Immature natural killer cell (primary cell): Measurements from ENCODE around the gene PHF12. TPM values are rescaled to one million over a fixed set of nuclear protein-coding genes. Genes with fewer than 3 reads are reported as not detected.

Experiments
- DNase-seq, 3 donors: peaks; one replicate each; pipeline ENCODE4 v3.0.0; 2022; ENCODE audit warnings: mixed read lengths in 1 of 3
- H3K27ac Mint-ChIP-seq, 6 donors: one replicate each; pipeline ENCODE4 v1.8.0; 2020; ENCODE audit warnings: mixed read lengths in 6 of 6, mild to moderate bottlenecking in 5 of 6, inconsistent platforms in 4 of 6, moderate library complexity in 3 of 6
- H3K27me3 Mint-ChIP-seq, 3 donors: one replicate each; pipeline ENCODE4 v1.8.0; 2020 to 2021; ENCODE audit warnings: low read depth in 3 of 3, mild to moderate bottlenecking in 3 of 3, mixed read lengths in 3 of 3, moderate library complexity in 3 of 3, inconsistent platforms in 1 of 3
- H3K36me3 Mint-ChIP-seq, 3 donors: one replicate each; pipeline ENCODE4 v1.8.0; 2020; ENCODE audit warnings: mixed read lengths in 3 of 3, inconsistent platforms in 2 of 3, mild to moderate bottlenecking in 2 of 3
- H3K4me1 Mint-ChIP-seq, 2 donors: one replicate each; pipeline ENCODE4 v1.8.0; 2020; ENCODE audit warnings: inconsistent platforms in 2 of 2, mild to moderate bottlenecking in 2 of 2, mixed read lengths in 2 of 2, moderate library complexity in 1 of 2
- H3K4me3 Mint-ChIP-seq, 5 donors: one replicate each; pipeline ENCODE4 v1.8.0; 2020; ENCODE audit warnings: mild to moderate bottlenecking in 5 of 5, mixed read lengths in 5 of 5, inconsistent platforms in 3 of 5, moderate library complexity in 3 of 5
- H3K9me3 Mint-ChIP-seq, 6 donors: one replicate each; pipeline ENCODE4 v1.8.0; 2020; ENCODE audit warnings: mild to moderate bottlenecking in 6 of 6, mixed read lengths in 6 of 6, inconsistent platforms in 4 of 6, moderate library complexity in 3 of 6
- polyA plus RNA-seq, 3 donors: library from polyadenylated mRNA; unstranded; fragments of 300-500 nt; fragmentation: Illumina TruSeq; gene quantifications; one replicate each; pipeline ENCODE4 v1.2.3, GENCODE V29; 2021

The PHF12 gene
- polyA plus RNA-seq, 3 donors from 2014 or later, result 1.2 to 15.3 (median 3.9) TPM

DNA sequence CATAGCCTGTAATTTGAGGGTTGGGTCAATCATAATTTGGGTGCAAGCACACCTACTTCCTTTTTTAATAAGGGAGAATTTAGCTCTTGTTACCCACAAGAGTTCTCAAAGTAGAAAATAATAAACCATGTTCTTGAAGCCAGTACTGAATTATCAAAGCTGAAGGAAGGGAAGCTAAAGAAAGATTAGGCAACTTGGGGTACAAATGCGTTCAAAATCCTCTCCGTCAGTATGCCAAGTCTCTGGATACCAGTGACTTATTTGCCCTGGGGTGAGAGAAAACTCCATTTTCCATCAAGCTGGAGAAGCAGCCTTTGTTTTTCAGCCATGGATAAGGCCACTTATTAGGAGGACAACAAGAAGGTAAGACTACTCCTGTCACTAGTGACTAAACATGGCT is 25.0 kb downstream of the PHF12 start:
- no peak for DNase-seq
- peak overlapping the region; percentile 95 to 99 (median 97) for H3K27ac Mint-ChIP-seq
- H3K36me3 Mint-ChIP-seq, result peaks cover 16 to 33% (median 27%) of the 10 kb centered on the region in 3 donors
- no peaks in the 10 kb centered on the region for H3K9me3 Mint-ChIP-seq
- H3K4me3 Mint-ChIP-seq, result peak overlapping the region; percentile 57 to 79 (median 69)
- H3K4me1 Mint-ChIP-seq, result peaks cover 66 to 80% of the 10 kb centered on the region in 2 donors
- H3K27me3 Mint-ChIP-seq, result peaks cover 3 to 13% (median 7%) of the 10 kb centered on the region in 3 donors

DNA sequence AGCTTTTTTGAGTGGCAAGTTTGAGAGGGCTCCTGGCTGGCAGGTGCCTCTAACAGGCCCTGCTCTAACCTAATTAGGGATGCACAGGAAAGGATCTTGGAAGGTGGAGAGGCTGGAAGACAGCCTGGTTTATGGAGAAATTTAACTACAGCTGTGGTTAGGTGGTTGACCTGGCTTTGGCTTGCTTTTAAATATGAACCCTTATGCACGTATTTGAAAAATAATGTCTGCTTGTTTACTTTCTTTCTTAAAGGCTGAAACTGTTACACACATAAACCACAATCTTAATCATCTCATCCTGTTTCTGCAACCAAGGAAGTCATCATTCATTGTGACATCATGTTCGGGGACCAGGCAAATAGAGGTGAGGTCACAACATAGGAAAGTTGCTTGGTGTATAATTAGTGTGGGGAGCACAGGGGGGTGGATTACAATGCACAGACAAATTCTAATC is 25.4 kb downstream of the PHF12 start:
- H3K4me3 Mint-ChIP-seq, result peak overlapping the region; percentile 57 to 79 (median 69)
- H3K9me3 Mint-ChIP-seq, result no peaks in the 10 kb centered on the region
- peak overlapping the region; percentile 95 to 99 (median 97) for H3K27ac Mint-ChIP-seq
- peaks cover 18 to 35% (median 29%) of the 10 kb centered on the region in 3 donors for H3K36me3 Mint-ChIP-seq
- H3K4me1 Mint-ChIP-seq, result peaks cover 66 to 80% of the 10 kb centered on the region in 2 donors
- peak; percentile 88 to 89 (median 89) for DNase-seq
- H3K27me3 Mint-ChIP-seq, result peaks cover 3 to 13% (median 7%) of the 10 kb centered on the region in 3 donors

DNA sequence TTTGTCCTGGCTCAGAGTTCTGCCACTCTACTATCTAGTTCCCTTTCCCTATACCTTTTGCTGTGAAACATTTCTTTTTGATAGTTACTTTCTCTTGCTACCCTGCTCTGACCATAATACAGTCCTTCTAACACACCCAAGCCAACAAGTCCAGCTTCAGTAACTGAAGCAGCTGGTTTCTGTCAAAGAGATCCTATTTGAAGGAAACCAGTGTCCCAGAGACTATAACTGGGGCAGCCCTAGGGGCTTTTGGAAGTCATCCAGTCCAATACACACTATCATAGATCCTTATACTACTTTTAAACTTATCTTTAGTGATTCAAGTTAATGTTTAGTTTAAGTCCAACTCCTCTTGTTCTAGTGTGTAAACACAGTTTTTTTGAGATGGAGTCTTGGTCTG is 31.1 kb downstream of the PHF12 start:
- Mint-ChIP-seq H3K36me3 (peaks cover 27 to 69% (median 44%) of the 10 kb centered on the region in 3 donors), H3K27ac (peak overlapping the region; percentile 2 to 79 (median 34)), H3K4me3 (no peak overlapping the region), H3K4me1 (peaks cover 29 to 41% of the 10 kb centered on the region in 2 donors), H3K9me3 (no peaks in the 10 kb centered on the region), H3K27me3 (peaks cover 0 to 4% (median 3%) of the 10 kb centered on the region in 3 donors)
- DNase-seq, result no peak

DNA sequence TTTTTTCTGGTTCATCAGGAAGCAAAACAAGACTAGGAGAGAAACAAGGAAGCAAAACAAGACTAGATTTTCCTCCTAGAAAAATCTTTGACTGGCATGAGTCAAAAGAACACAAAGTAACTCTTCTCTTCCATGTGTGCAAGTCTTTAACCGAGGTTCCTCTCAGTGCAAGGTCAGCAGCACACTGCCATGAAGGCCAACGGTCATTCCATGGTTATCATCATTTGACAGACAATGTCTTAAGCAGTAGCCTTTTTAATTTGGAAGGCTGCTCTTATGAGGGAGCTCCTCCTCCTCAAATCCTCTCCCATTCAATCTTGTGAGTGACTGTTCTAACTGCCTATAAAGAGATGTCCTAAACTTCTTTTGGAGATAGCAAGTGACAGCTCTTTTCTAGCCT is 33.0 kb downstream of the PHF12 start:
- no peak for DNase-seq
- Mint-ChIP-seq H3K9me3 (no peaks in the 10 kb centered on the region), H3K27ac (peak overlapping the region in 5 of 6 donors; percentile 46 to 87 (median 65)), H3K36me3 (peaks cover 29 to 69% (median 47%) of the 10 kb centered on the region in 3 donors), H3K4me3 (no peak overlapping the region), H3K4me1 (peaks cover 10 to 22% of the 10 kb centered on the region in 2 donors), H3K27me3 (peaks cover 0 to 3% (median 2%) of the 10 kb centered on the region in 3 donors)

DNA sequence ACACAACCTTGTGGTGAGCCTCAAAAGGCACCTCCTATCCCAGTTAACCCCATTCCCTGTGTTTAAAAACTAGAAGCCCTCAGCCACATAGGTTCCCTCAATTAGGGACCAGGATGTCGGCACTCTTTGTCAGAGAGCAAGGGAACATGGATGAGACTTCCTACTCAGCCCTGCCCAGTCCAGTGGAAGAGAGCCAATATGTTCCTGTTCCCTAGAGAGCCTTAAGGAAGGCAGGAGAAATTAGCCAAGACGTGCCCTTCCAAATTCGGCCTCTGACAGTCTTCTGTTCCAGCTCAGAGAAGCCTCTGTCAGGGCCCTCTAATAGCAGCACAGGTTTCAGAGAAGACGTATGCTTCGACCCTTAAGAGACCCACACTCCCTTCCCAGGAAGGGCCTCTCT is 33.9 kb downstream of the PHF12 start:
- Mint-ChIP-seq H3K27ac (peak overlapping the region in 3 of 6 donors; percentile 2 to 64 (median 21)), H3K27me3 (peaks cover 0 to 6% (median under 1%) of the 10 kb centered on the region in 3 donors), H3K9me3 (no peaks in the 10 kb centered on the region), H3K4me3 (no peak overlapping the region), H3K36me3 (peaks cover 23 to 70% (median 45%) of the 10 kb centered on the region in 3 donors), H3K4me1 (peaks cover 5 to 13% of the 10 kb centered on the region in 2 donors)
- no peak for DNase-seq

DNA sequence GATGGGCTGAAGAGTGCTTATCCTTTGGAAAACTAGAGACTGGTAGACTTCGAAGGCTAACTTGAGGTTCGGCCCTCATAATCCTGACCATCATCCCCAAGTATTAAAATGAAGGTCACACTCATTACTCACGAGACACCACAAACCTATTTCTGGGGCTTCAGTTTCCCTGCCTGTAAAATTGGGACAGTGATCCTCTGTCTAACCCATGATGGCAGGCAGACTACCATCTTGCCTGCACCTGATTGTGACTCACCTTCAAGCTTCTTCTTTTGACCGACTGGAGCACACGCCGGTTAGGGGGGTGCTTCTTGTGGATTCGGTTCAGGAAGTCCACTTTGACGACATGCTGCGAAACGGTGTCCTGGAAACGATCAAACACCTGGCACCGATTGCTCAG is 34.3 kb downstream of the PHF12 start:
- DNase-seq, result no peak
- Mint-ChIP-seq H3K27ac (peak overlapping the region in 4 of 6 donors; percentile 57 to 74 (median 64)), H3K4me3 (no peak overlapping the region), H3K9me3 (no peaks in the 10 kb centered on the region), H3K36me3 (peaks cover 23 to 72% (median 44%) of the 10 kb centered on the region in 3 donors), H3K27me3 (peaks cover 0 to 6% (median 0%) of the 10 kb centered on the region in 3 donors), H3K4me1 (peaks cover 4 to 11% of the 10 kb centered on the region in 2 donors)

DNA sequence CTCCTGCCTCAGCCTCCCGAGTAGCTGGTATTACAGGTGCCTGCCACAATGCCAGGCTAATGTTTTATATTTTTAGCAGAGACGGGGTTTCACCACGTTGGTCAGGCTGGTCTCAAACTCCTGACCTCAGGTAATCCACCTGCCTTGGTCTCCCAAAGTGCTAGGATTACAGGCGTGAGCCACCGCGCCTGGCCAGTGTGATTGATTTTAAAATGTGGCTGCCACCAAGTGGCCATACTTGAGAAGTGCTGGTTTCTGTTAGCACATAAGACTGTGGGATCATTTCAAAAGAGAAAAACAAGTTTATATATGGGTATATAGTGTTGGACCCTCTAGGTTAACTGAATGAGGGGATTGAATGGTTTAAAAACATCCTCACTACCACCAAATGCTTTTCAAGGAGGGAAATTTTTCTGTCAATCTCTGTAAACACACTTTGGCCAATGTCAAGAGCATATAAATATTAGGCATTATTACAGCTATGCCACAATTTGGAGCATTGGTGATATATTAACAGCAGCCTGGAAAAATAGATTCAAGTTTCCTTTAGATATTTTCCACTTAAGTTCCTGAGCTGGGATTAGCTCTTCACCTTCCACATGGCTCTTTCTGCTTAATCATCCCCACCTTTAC is 34.9 kb downstream of the PHF12 start:
- peaks cover 4 to 7% of the 10 kb centered on the region in 2 donors for H3K4me1 Mint-ChIP-seq
- peaks cover 0 to 6% (median 0%) of the 10 kb centered on the region in 3 donors for H3K27me3 Mint-ChIP-seq
- peak; percentile 32 to 49 (median 37) for DNase-seq
- no peaks in the 10 kb centered on the region for H3K9me3 Mint-ChIP-seq
- peaks cover 18 to 66% (median 40%) of the 10 kb centered on the region in 3 donors for H3K36me3 Mint-ChIP-seq
- no peak overlapping the region for H3K4me3 Mint-ChIP-seq
- H3K27ac Mint-ChIP-seq, result peak overlapping the region; percentile 57 to 87 (median 80)

DNA sequence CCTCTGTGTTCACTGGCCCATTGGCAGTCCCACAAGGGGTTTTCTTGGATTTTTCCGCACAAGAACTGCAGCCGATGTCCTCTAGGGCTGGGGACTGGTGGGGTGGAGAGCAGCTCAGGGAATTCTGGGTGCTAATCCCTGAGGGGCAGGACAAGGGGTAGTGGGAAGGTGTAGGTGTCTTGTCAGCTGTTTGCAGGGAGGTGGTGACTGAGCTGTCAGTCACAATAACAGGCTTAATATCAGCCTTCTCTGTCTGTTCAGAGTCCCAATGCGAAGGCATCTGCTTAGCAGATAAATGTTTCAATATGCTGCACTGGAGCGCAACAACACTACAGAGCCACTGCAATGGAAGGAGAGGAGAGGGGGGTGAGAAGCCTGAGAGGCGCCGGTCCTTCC is 38.4 kb downstream of the PHF12 start:
- Mint-ChIP-seq H3K27me3 (peaks cover 0 to 6% (median 0%) of the 10 kb centered on the region in 3 donors), H3K4me3 (no peak overlapping the region), H3K36me3 (peaks cover 21 to 63% (median 33%) of the 10 kb centered on the region in 3 donors), H3K27ac (no peak overlapping the region), H3K9me3 (no peaks in the 10 kb centered on the region), H3K4me1 (peaks cover 3 to 6% of the 10 kb centered on the region in 2 donors)
- no peak for DNase-seq

DNA sequence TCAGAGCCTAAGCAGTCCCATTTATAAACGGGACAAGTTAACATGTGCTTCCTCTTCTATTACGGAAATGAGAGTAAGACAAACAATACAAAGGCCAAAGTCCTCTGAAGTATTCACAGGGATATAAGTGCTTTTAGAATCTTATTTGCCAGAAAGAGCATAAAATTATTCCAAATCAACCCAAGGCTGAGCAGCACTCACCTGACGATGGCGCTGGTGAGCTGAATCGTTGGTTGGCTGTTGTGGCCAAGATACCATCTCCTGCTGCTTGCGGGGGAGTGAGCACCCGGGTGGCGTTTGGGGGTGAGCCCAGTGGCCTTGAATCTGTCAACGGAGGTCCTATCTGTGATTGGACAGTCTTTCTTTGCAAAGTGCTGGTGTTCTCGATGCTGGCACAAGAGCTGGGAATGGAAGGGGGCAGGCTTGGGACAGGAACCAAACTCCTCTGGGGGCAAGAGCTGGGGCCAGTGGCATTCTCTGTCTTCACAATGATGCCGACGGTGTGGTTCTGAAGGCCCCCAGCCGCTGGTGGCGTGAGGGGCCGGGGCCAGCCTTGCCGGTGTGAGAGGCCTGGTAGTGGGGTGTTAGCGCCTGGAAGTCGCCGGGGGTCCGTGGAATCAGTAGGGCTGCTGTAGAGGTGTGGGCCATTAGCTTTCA is 38.9 kb downstream of the PHF12 start:
- Mint-ChIP-seq H3K9me3 (no peaks in the 10 kb centered on the region), H3K27ac (peak overlapping the region in 2 of 6 donors; percentile 14 to 19), H3K27me3 (peaks cover 0 to 6% (median 2%) of the 10 kb centered on the region in 3 donors), H3K4me3 (no peak overlapping the region), H3K4me1 (peaks cover 3 to 6% of the 10 kb centered on the region in 2 donors), H3K36me3 (peaks cover 21 to 66% (median 30%) of the 10 kb centered on the region in 3 donors)
- no peak for DNase-seq

DNA sequence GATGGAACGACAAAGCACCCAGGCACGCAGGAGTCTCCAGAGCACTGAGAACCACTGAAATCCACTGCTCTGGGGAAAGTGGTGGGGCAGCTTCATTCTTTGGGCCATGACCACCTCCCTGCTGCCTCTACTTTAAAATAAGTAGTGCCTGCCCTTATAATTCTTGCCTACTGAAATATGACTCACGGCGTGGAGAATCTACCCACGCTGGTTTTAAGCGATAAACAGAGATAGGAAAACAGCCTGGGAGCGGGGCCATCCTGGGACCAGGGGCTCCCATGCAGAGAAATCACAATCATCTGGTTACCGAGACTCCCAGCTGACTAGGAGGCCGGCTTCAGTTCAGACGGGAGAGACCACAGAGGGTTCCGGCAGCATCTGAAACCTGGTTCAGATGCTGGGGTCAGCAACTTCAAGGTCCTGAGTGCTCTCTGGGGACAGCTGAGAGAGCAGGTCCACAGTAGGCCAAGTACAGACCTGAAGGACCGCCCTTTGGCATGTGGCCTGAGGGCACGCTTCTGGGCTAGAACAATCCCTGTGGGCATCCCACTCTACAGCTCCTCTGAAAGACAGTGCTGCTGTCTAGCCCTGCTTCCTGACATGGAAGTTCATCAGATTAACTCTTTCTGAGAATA is 39.8 kb downstream of the PHF12 start:
- peaks cover under 1 to 6% (median 2%) of the 10 kb centered on the region in 3 donors for H3K27me3 Mint-ChIP-seq
- DNase-seq, result no peak
- peak overlapping the region in 1 of 6 donors; percentile 19 for H3K27ac Mint-ChIP-seq
- no peaks in the 10 kb centered on the region for H3K9me3 Mint-ChIP-seq
- peaks cover 3 to 5% of the 10 kb centered on the region in 2 donors for H3K4me1 Mint-ChIP-seq
- no peak overlapping the region for H3K4me3 Mint-ChIP-seq
- peaks cover 18 to 67% (median 35%) of the 10 kb centered on the region in 3 donors for H3K36me3 Mint-ChIP-seq

DNA sequence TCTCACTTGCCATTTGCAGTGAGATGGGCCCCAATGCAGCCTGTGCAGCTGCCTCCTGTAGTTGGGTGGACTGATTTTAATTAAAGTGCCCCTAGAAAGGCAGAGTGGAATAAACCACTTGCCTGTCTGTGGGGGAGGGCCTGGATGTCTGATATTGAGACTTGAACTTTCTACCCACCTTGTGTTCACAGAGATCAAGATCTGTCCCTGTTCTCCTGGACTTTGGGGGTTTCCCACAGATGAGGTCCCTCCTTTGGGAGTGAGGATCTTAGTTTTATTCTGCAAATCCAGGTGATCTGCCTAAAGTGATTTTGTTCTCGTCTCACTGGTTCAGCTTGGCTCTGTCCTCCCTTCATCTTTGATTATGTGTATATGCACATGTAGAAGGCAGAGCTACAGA is 40.8 kb downstream of the PHF12 start:
- Mint-ChIP-seq H3K36me3 (peaks cover 14 to 63% (median 32%) of the 10 kb centered on the region in 3 donors), H3K27ac (no peak overlapping the region), H3K4me3 (no peak overlapping the region), H3K9me3 (no peaks in the 10 kb centered on the region), H3K27me3 (peaks cover 2 to 6% (median 3%) of the 10 kb centered on the region in 3 donors), H3K4me1 (no peaks in the 10 kb centered on the region)
- DNase-seq, result no peak

DNA sequence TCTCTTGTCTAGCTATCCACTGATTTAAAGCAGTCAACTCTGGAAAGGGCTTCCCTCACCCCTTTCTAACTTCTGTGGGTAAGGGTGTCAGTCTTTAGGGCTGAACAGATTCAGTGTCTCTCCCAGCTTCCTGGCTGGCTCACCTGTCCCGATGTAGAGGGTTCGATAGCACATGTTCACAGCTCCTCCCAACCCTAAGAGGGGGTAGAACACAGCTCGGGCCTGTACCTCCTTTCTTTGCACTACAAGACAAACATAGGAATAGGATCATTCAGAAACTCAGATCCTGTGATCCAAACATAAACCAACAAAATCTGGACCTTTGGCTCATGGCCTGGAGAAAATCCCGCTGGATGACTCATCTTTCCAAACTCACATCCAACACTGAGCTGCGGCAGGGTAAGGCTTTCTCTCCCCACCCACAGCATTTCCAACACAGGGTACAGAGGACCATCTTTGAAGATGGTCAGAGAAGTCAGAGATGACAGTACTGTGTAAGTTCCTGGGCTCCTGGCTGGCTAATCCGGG is 42.6 kb downstream of the PHF12 start:
- Mint-ChIP-seq H3K9me3 (no peaks in the 10 kb centered on the region), H3K4me3 (no peak overlapping the region), H3K4me1 (peaks cover 3 to 7% of the 10 kb centered on the region in 2 donors), H3K27ac (peak overlapping the region in 2 of 6 donors; percentile 17 to 35), H3K36me3 (peaks cover 6 to 50% (median 22%) of the 10 kb centered on the region in 3 donors), H3K27me3 (peaks cover 3 to 7% (median 4%) of the 10 kb centered on the region in 3 donors)
- no peak for DNase-seq

DNA sequence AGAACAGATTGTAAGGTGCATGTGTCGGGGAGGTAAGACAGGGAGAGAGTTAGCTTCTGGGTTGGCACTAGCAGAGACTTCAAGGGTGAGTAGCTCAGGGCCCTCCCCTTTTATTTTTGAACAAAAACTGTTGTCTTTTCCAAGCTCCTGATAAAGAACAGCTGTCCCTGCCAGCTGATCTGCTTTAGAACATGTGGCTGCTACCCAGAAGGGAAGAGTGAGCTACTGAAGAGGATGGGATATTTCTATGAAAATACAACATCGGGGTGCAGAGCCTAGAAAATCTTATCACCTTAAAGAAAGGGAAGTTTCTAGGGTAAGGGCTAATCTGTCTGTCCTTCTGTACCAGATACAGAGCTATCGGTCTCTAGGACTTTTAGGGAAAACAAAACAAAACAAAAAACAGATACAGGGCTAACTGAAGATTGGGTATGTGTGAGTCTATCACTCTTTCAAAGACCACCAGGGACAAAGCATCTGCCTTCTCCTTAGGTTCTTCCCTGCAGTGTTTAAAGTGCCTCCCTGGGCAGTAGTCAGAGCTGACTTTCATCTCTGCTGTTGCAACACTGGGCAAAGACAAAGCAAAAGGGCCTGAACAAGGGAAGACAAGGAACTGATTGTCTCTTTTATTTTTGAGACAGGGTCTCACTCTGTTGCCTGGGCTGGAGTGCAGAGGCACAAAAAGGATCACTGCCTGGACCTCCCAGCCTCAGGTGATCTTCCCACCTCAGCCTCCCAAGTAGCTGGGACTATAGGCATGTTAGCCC is 43.4 kb downstream of the PHF12 start:
- Mint-ChIP-seq H3K4me3 (no peak overlapping the region), H3K36me3 (peaks cover 6 to 43% (median 21%) of the 10 kb centered on the region in 3 donors), H3K27ac (peak overlapping the region in 5 of 6 donors; percentile 23 to 64 (median 58)), H3K9me3 (no peaks in the 10 kb centered on the region), H3K4me1 (peaks cover 7 to 14% of the 10 kb centered on the region in 2 donors), H3K27me3 (peaks cover 3 to 6% (median 5%) of the 10 kb centered on the region in 3 donors)
- DNase-seq, result no peak
